ENCODE data around the gene APMAP.
"Not testable (repeated sequence)": the region's sequence is repeated elsewhere in the genome, so short reads cannot be mapped to it uniquely, and the experiment has no call there.

Gene APMAP

DNA sequence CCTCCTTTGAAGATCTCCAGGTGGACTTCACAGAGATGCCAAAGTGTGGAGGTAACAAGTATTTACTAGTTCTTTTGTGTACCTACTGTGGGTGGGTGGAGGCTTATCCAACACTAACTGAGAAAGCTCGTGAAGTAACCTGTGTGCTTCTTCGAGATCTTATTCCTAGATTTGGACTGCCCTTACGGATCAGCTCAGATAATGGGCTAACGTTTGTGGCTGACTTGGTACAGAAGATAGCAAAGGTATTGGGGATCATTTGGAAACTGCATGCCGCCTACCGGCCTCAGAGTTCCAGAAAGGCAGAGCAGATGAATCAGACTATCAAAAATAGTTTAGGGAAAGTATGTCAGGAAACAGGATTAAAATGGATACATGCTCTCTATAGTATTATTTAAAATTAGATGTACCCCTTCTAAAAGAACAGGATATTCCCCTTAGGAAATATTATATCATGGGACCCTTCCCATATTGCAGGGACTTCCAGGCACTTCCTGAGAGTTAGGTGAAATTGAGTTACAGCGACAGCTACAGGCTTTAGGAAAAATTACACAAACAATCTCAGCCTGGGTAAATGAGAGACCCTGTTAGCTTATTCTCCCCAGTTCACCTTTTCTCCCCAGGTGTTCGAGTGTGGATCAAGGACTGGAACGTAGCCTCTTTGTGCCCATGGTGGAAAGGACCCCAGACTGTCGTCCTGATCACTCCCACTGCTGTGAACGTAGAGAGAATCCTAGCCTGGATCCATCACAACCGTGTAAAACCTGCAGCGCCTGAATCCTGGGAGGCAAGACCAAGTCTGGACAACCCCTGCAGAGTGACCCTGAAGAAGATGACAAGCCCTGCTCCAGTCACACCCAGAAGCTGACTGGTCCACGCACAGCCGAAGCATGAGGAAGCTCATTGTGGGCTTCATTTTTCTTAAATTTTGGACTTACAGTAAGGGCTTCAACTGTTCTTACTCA, 61.5 kb downstream of the APMAP start:
- not testable (repeated sequence) for DNase-seq (ENCODE audit: low read depth)

DNA sequence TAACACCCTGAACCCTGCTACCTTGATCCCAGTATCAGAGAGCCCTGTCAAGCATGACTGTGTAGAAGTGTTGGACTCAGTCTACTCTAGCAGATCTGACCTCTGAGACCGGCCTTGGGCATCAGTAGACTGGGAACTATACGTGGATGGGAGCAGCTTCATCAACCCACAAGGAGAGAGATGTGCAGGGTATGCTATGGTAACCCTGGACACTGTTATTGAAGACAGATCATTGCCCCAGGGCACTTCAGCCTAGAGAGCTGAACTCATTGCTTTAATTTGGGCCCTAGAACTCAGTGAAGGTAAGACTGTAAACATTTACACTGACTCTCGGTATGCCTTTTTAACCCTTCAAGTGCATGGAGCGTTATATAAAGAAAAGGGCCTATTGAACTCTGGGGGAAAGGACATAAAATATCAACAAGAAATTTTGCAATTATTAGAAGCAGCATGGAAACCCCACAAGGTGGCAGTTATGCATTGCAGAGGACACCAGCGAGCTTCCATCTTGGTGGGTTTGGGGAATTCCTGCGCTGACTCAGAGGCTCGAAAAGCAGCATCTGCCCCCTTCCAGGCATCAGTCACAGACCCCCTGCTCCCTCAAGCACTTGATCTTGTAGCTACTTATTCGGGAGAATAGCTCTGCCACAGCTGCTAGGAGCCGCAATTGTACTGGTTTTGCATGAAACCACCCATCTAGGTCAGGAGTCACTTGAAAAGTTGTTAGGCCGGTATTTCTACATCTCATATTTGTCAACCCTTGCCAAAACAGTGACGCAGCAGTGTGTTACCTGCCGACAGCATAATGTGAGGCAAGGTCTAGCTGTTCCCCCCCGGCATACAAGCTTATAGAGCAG, 62.5 kb downstream of the APMAP start:
- DNase-seq (ENCODE audit: low read depth), result not testable (repeated sequence)

DNA sequence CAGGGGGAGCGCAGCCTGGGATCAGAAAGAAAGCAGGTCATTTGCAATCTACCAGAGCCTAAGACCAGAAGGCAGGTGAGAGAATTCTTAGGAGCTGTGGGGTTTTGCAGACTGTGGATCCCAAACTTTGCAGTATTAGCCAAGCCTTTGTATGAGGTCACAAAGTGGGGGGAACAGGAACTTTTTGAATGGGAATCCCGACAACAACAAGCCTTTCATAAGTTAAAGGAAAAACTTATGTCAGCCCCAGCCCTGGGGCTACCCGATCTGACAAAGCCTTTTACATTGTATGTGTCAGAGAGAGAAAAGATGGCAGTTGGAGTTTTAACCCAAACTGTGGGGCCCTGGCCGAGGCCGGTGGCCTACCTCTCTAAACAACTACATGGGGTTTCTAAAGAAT, 63.3 kb downstream of the APMAP start:
- DNase-seq (ENCODE audit: low read depth), result not testable (repeated sequence)

DNA sequence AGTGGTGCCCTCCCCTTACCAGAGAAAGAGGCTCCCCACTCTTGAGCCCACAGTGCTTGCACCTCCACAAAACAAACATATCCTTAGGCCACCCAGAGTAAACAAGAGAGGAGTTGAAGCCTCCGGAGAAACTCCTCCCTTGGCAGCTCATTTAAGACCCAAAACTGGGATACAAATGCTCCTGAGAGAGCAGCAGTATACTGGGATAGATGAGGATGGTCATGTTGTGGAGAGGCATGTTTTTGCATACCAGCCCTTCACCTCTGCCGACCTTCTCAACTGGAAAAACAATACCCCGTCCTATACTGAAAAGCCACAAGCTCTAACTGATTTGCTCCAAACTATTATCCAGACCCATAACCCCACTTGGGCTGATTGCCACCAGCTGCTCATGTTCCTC, 71.8 kb downstream of the APMAP start:
- DNase-seq (ENCODE audit: low read depth), result not testable (repeated sequence)

DNA sequence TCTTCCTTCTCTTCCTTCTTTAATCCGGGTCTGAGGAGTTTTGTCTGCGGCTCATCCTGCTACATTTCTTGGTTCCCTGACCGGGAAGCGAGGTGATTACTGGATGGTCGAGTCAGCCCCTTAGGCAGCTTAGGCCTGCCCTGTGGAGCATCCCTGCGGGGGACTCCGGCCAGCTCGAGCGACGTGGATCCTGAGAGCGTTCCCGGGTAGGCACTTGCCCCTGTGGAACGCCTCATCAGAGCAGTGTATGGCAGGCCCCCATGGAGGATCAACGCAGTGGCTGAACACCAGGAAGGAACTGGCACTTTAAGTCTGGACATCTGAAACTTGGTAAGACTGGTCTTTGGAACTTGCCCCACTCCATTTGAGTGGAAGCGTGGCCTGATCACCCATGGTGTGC, 72.9 kb downstream of the APMAP start:
- not testable (repeated sequence) for DNase-seq (ENCODE audit: low read depth)

DNA sequence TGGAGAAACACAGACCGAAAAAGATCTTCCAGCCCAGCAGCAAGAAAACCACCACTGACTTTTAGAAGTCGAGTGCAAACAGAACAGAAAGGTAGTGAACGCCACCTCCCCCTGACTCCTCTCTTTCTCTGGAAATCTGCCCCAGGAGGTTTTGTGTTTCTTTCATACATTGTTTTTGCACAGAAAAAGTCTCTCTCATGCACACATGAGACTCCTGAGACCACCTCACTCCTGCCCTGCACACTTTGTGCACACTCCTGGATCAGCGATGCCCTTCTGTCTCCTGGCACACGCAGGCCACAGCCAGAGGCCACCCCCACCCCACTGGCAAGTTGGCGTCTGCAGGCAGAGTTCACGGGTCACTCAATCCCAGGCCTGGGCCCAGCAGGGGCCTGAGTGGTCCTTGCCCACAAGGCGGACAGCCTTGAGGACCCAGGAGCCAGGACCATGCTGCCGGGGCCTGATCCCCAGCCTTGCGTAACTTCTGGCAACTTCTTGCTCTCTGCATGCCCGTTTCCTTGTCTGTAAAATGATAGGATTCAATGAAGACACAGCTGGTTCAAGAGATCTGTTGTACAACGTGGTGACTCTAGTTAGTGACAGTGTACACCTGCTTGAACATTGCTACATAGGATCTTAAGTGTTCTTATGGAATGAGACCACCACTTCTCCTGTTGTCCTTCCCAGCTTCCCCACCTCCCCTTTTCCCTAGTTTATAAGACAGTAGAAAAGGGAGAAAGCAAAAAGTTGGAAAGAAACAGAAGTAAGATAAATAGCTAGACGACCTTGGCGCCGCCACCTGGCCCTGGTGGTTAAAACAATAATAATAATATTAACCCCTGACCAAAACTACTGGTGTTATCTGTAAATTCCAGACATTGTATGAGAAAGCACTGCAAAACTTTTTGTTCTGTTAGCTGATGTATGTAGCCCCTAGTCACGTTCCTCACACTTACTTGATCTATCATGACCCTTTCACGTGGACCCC, 73.7 kb downstream of the APMAP start:
- DNase-seq (ENCODE audit: low read depth), result no peak

DNA sequence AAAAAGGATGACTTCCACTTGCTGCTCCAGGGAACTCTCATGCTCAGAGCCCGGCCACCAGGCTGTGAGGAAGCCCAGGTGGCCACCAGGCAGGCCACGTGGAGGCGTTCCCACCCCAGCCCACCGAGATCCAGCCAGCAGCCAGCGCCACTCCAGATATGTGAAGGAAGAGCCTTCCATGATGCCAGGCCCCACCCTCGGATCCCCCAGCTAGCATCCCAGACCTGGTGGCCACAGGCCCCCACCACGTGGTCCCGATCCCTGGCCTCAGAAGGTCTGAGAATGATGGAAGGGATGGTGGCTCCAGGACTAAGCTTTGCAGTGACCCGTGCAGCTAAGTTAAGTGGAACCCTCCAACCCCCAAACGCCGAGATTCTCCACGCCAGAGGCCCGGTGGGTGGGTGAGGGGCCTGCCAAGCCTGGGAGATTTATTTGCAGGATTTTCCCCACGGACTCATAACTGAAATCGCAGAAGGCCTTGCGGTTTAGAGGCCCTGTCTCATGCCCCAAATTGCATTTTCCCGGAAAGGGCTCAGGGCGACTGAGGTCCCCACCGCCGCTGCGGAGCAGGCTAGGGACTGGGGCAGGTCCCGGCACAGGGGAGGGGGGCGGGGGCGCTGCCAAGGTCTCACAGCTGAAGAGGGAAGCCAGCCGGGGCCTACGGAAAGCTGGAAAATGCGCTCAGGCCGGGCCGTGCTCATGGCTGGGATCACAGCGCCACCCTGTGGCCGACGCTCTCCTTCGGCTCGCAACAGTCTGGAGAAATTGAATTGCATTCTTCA, 74.6 kb downstream of the APMAP start:
- DNase-seq (ENCODE audit: low read depth), result peak; percentile 15

DNA sequence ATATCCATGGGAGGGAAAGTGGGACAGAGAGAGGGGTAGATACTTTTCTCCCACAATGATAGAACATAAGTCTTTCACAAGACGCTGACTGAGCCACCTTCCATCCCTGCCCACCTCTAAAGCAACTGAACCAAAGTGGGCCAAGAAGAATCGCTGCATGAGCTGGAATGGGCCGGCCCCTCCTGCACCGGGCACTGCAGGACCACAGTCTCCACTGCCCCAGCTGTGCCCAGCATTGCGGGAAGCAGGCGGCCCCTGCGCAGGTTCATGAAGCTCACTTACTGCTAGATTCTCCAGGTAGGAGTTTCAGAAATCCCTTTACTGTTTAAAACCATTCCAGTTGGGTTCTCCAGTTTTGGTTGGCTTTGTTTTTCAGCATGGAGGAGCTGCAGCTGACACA, 75.5 kb downstream of the APMAP start:
- DNase-seq (ENCODE audit: low read depth), result no peak

DNA sequence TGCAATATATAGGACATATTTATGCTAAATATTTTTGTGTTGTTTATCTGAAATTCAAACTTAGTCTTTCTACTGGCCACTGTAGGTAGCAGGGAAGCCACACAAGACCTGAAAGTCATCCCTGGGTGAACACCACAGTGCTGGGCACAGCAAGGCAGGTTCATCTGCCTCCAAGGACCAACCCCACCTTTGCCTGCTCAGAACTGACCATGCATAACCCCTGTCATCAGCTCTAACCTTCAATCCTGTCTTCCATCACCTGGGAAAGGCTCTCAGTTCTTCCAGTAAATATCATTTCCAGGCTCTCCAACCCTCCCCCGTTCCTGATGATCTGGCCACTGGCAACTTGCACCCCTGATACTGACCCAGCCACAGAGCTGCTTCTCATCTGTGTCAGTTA, 76.1 kb downstream of the APMAP start:
- no peak for DNase-seq (ENCODE audit: low read depth)

DNA sequence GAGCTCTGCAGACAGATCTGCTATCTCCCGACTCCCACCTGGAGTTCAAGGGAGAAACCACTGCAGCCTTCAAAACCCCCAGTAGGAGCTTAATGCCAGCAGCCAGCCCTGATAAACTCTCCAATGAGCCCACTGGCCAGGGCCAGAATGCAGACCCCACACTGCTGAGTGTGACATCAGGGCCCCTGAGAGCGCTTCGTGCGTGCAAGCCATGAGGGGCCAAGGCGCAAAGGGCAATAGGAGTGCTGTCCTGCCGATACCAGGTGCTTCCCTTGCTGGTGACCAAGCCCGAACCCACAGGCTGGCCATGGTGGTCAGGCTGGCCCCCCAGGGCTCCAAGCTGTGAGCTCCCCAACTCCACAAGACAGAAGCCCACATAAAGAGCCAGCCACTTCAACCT, 76.7 kb downstream of the APMAP start:
- DNase-seq (ENCODE audit: low read depth), result no peak

DNA sequence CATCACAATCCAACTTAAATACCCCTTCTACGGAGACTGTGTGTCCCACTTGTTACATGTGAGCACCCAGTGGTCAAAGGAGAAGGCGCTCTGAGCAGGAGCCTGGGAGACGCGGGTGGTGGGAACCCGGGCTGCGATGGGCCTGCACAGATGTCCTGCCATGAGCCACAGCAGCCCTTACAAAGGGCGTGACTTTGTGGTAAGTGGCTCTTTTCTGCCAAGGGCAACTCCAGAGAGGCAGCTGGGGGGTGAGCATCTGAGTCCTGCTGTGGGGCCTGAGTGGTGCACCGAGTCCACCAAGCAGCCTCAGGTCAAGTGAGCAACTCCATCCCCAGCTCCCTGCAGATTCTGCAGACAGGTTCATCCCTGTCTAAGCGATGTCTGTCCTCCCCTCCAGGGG, 77.1 kb downstream of the APMAP start:
- DNase-seq (ENCODE audit: low read depth), result no peak

DNA sequence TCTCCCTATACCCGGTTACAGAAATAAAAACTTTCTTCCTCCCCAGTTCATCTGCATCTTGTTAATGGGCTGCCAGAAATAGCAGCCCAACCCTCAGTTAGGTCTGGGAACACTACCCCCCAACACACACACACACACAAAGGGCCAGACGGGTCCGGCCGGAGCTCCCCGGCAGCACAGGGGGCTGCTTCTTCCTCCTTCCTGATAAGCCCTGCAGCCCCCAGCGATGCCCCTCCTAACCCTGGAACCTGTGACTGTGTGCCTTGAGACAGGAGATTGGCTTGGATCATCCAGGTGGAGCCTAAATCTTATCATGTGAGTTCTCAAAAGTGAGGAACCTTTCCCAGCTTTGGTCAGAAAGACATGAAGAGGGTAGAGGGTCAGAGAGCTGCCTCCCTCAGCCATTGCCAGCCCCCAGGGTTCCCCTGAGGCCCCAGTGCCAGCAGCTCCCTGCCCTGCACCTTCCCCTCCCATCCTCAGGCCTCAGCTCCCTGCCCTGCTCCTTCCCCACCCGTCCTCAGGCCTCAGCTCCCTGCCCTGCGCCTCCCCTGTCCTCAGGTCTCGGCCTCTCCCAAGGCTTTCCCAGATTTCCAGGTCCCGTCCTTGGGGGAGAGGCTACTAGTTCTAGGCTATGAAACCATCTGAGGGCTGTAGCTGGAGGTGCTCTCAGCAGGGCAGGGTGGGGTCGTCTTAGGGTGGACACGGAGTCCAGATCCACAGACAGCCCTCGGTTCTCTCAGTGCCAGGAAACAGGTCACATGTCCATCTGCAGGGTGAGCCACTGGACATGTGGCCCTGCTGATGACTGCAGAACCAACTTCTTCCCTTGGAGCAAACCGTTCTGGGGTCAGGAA, 77.9 kb downstream of the APMAP start:
- no peak for DNase-seq (ENCODE audit: low read depth)

DNA sequence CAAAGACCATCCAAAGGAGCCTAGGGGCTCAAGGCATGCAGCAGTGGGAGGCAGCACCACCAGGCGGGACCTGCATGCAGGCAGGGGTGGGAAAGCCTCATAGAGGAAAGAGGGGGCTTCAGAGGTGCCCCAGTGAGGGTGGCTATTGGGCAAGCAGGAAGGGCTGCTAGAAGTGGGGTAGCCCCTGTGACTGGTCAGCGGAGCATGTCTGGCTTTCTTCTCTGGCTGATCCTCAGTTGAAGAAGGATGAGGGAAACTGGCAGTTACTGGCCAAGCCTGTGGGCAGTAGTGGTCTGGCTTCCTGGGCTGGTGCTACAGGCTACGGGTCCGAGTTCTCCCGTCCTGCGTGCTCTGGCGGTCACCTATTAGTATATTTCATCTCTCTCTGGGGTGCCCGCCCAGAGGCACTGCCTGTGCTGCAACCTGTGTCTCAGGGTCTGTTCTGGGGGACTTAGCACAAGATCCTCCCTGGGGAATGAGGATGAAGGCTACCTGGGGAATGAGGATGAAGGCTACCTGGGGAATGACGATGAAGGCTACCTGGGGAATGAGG, 79.4 kb downstream of the APMAP start:
- no peak for DNase-seq (ENCODE audit: low read depth)
